GM12878 (cell line): Measurements from ENCODE around the gene CADPS. TPM values are rescaled to one million over a fixed set of nuclear protein-coding genes. Genes with fewer than 3 reads are reported as not detected.

Source experiments
- ATAC-seq: fragments of 200-7000 bp; cut with Tn5 transposase; 3 replicates; pipeline ENCODE4 v1.9.1; 2020; ENCODE audit warnings: mild to moderate bottlenecking, moderate library complexity
- BruUV-seq: library from RNA; stranded (reverse); fragments of 400-500 nt; replicated peaks from 2 replicates; lab custom pipeline; 2021; lab: Mats Ljungman, UMichigan
- CTCF ChIA-PET: fragments of 300-600 bp; sonication (Branson Sonifier 250); formaldehyde crosslinking; extraction: SDS; loops from one replicate; lab custom pipeline; 2021; ENCODE audit warnings: inconsistent platforms; lab: Yijun Ruan, JAX
- POLR2A ChIA-PET: fragments of 350-600 bp; formaldehyde crosslinking; extraction: SDS; loops from one replicate; lab custom pipeline; 2021; ENCODE audit warnings: inconsistent platforms; lab: Charles Lee
- RAD21 ChIA-PET: fragments of 300-600 bp; sonication (Branson Sonifier 250); formaldehyde crosslinking; loops from one replicate; lab custom pipeline; 2023; ENCODE audit warnings: antibody characterized with exemption; ENCODE audit not compliant: unreplicated experiment; lab: Charles Lee
- SMC1A ChIA-PET: fragments of 300-600 bp; sonication (Branson Sonifier 250); formaldehyde crosslinking; loops from one replicate; lab custom pipeline; 2023; ENCODE audit not compliant: unreplicated experiment, uncharacterized antibody; lab: Charles Lee
- DNase-seq: peaks from one replicate; pipeline ENCODE4 v3.0.0-alpha.2; 2011; ENCODE audit warnings: low read depth, low spot score
- FAIRE-seq: peaks from 3 replicates; lab custom pipeline; 2011; peaks lifted over from hg19 to GRCh38; lab: Jason Lieb, UNC
- H2AFZ ChIP-seq: 2 replicates; pipeline ENCODE4 v1.6.0; 2011; ENCODE audit warnings: low read depth, low read length, control low read depth; ENCODE audit not compliant: control insufficient read depth
- H3K27ac ChIP-seq: 2 replicates; pipeline ENCODE4 v1.5.1; 2011; ENCODE audit warnings: control low read depth; ENCODE audit not compliant: control insufficient read depth, insufficient read depth
- H3K27me3 ChIP-seq, 2 experiments: replicated peaks in 1 of 2; 2 replicates each; pipeline versions ENCODE4 v1.6.0 to v1.6.1; 2011; ENCODE audit warnings: low read length in 1 of 2; ENCODE audit not compliant: control insufficient read depth in 2 of 2, insufficient read depth in 2 of 2
- H3K36me3 ChIP-seq, 2 experiments: 2 replicates each; pipeline ENCODE4 v1.5.1; 2011; ENCODE audit warnings: low read length in 1 of 2; ENCODE audit not compliant: control insufficient read depth in 2 of 2, insufficient read depth in 2 of 2
- H3K4me1 ChIP-seq: 2 replicates; pipeline ENCODE4 v1.6.1; 2011; ENCODE audit warnings: mild to moderate bottlenecking, low read length, moderate library complexity, mixed read lengths; ENCODE audit not compliant: control insufficient read depth, insufficient read depth
- H3K4me2 ChIP-seq: 2 replicates; pipeline ENCODE4 v1.6.0; 2011; ENCODE audit warnings: control low read depth; ENCODE audit not compliant: control insufficient read depth, insufficient read depth
- H3K4me3 ChIP-seq: fragments of 200-600 bp; sonication (generic); 2 replicates; pipeline ENCODE4 v1.5.1; 2016
- H3K79me2 ChIP-seq: 2 replicates; pipeline ENCODE4 v1.6.0; 2011; ENCODE audit warnings: low read length; ENCODE audit not compliant: control insufficient read depth, insufficient read depth
- H3K9ac ChIP-seq: 2 replicates; pipeline ENCODE4 v1.8.0; 2011; ENCODE audit warnings: low read length, control low read depth, mixed read lengths; ENCODE audit not compliant: control insufficient read depth, insufficient read depth
- H3K9me3 ChIP-seq: replicated peaks from 3 replicates; pipeline ENCODE4 v1.5.1; 2011; ENCODE audit warnings: mild to moderate bottlenecking, low read length; ENCODE audit not compliant: control insufficient read depth, insufficient read depth
- H4K20me1 ChIP-seq: 2 replicates; pipeline ENCODE4 v1.6.0; 2011; ENCODE audit not compliant: control insufficient read depth, insufficient read depth
- BMI1 ChIP-seq: fragments of 450-650 bp; IDR thresholded peaks from 2 replicates; pipeline ENCODE4 v1.6.1; 2016; ENCODE audit warnings: mild to moderate bottlenecking, moderate library complexity, borderline replicate concordance
- CEBPB ChIP-seq, 2 experiments: fragments of 150-350 bp in 1 of 2; IDR thresholded peaks; 2 replicates each; pipeline ENCODE4 v1.6.1; 2012 to 2014; ENCODE audit warnings: low read depth in 2 of 2, low read length in 2 of 2, borderline replicate concordance in 1 of 2, inconsistent platforms in 1 of 2
- IKZF2 ChIP-seq, 2 experiments: fragments of 450-650 bp; IDR thresholded peaks; 2 replicates each; pipeline ENCODE4 v1.6.1; 2017; ENCODE audit warnings: mild to moderate bottlenecking in 2 of 2, moderate library complexity in 2 of 2
- MYC ChIP-seq: IDR thresholded peaks from 2 replicates; pipeline ENCODE4 v1.6.1; 2011; ENCODE audit warnings: mild to moderate bottlenecking, low read length, moderate library complexity, inconsistent platforms; ENCODE audit not compliant: insufficient read depth, insufficient replicate concordance, insufficient read length, severe bottlenecking
- NR2C2 ChIP-seq: IDR thresholded peaks from 2 replicates; pipeline ENCODE4 v1.6.1; 2011; ENCODE audit warnings: borderline replicate concordance, low read depth; ENCODE audit not compliant: control insufficient read depth, insufficient read length
- POLR2A ChIP-seq: IDR thresholded peaks from 2 replicates; pipeline ENCODE4 v1.6.1; 2011; ENCODE audit warnings: low read depth, mild to moderate bottlenecking, low read length
- POLR2AphosphoS5 ChIP-seq: IDR thresholded peaks from 2 replicates; pipeline ENCODE4 v1.6.1; 2011; ENCODE audit warnings: mild to moderate bottlenecking, low read length, inconsistent platforms
- SIN3A ChIP-seq: IDR thresholded peaks from 2 replicates; pipeline ENCODE4 v1.6.1; 2012; ENCODE audit warnings: low read depth, low read length, improper control_type of control experiment
- TBL1XR1 ChIP-seq: IDR thresholded peaks from 2 replicates; pipeline ENCODE4 v1.6.1; 2012; ENCODE audit warnings: low read depth, low read length, improper control_type of control experiment
- ZBTB33 ChIP-seq: fragments of 450-650 bp; IDR thresholded peaks from 2 replicates; pipeline ENCODE4 v1.6.1; 2017; ENCODE audit warnings: mild to moderate bottlenecking
- ZBTB40 ChIP-seq: fragments of 450-650 bp; IDR thresholded peaks from 2 replicates; pipeline ENCODE4 v1.6.1; 2016; ENCODE audit warnings: mild to moderate bottlenecking, moderate library complexity, borderline replicate concordance
- WGBS: methylation state at CpG from one replicate; pipeline ENCODE4 v1.1.6; 2016; ENCODE audit warnings: low lambda C conversion rate; ENCODE audit not compliant: insufficient replicate concordance, insufficient coverage; ENCODE audit errors: missing lambda C conversion rate; 5-methylcytosine and 5-hydroxymethylcytosine counted together
- in situ Hi-C: fragments of 300-500 bp; cut with MboI; formaldehyde crosslinking; loops from 9 replicates; pipeline ENCODE4 v1.14.3; 2018; ENCODE audit warnings: mixed read lengths
- intact Hi-C: fragments of 100-400 bp; cut with micrococcal nuclease; formaldehyde crosslinking; loops from one replicate; pipeline ENCODE4 v1.14.2; 2022; ENCODE audit not compliant: unreplicated experiment
- polyA plus RNA-seq, 11 experiments: library from polyadenylated mRNA; depleted of rRNA in 4 of 11; unstranded in 6 of 11; stranded (reverse) in 5 of 11; fragments of >200 nt; fragmentation: Nextera tagmentation in 4 of 11; fragmentation: Illumina TruSeq in 1 of 11; extraction: Ambion mirVana in 4 of 11; extraction: Trizol in 1 of 11; gene quantifications; 1 replicate in 1 of 11; 2 replicates in 10 of 11; pipeline versions ENCODE4 v1.2.1 to v1.2.3, GENCODE V29; 2011 to 2016; ENCODE audit warnings: inconsistent platforms in 2 of 11, missing spikeins in 2 of 11, low read depth in 1 of 11
- total RNA-seq, 4 experiments: library from RNA; depleted of rRNA in 3 of 4; stranded (reverse); fragments of >200 nt in 3 of 4; fragmentation: Illumina TruSeq in 1 of 4; extraction: Trizol in 1 of 4; gene quantifications; 2 replicates each; pipeline versions ENCODE4 v1.2.1 to v1.2.3, GENCODE V29; 2013 to 2021
- TF ChIP-seq, protein P1 (sequence below): fragments of 450-650 bp; IDR thresholded peaks from 2 replicates; pipeline ENCODE4 v1.6.1; 2017; ENCODE audit warnings: mild to moderate bottlenecking, moderate library complexity

Gene CADPS
- total and polyA plus RNA-seq, 10 of the 15 experiments (the other 5 are each of a cell fraction or from before 2014, with no cell fraction given) = 0.20 TPM; not detected in 9

GRCh38 chr3:62735510-62735909, 139.7 kb downstream of the CADPS start (continued):
- TF ChIP-seq ZBTB40 (no peak), NR2C2 (no peak), TBL1XR1 (no peak), POLR2AphosphoS5 (no peak), MYC (no peak), SIN3A (no peak)

DNA sequence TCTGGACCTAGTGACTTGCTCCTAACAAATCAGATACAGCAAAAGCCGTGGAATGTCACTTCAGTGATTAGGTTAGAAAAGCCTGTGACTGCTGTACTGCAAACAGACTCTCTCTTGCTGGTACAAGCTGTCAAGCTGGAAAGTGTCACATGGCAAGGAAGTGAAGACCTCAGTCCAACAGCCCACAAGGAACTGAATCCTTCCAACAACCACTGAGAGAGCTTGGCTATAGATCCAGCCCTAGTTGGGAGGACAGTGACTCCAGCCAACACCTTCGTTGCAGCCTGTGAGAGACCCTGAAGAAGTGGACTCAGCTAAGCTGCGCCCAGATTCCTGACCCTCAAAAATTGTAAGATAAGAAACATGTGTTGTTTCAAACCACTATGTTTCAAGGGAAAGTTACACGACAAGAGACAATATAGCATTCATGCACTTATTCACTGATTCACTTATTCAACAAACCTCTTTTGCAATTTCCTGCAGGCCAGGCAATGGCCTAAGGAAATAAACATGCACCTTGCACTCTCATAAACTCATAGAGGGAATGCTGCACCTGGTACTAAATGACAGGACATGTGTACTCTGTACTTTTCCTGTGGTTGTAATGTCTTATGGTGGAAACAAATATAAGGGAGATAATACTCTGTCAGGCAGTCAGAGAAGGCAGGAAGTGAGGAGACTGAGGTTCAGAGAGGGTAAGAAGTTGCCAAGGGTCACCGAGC, 142.9 kb downstream of the CADPS start:
- CTCF ChIA-PET = no interaction called here
- SMC1A ChIA-PET = no interaction called here
- no TSS peak for BruUV-seq
- FAIRE-seq (no peak), DNase-seq (no peak), ATAC-seq (no peak)
- Histone ChIP-seq H3K27ac (no peak overlapping the region), H2AFZ (no peak overlapping the region), H3K4me3 (no peak overlapping the region), H3K9ac (no peak overlapping the region), H4K20me1 (no peaks in the 10 kb centered on the region), H3K4me2 (no peak overlapping the region), H3K9me3 (no peaks in the 10 kb centered on the region), H3K27me3 (no peaks in the 10 kb centered on the region), H3K36me3 (no peaks in the 10 kb centered on the region), H3K79me2 (no peaks in the 10 kb centered on the region), H3K4me1 (no peaks in the 10 kb centered on the region)
- 35% methylated on average over 5 of the region's 5 CpGs for WGBS
- RAD21 ChIA-PET = no interaction called here
- intact Hi-C loops = no loop called here
- in situ Hi-C loops = no loop called here
- POLR2A ChIA-PET = no interaction called here
- no peak for TF ChIP-seq CEBPB (IDR thresholded peaks at IDR 0.05; ENCODE audit: borderline replicate concordance in 1 of 2, low read depth in 2 of 2, low read length in 2 of 2)
- TF ChIP-seq POLR2A = no peak
- TF ChIP-seq MYC = no peak
- no peak for TF ChIP-seq IKZF2 (IDR thresholded peaks at IDR 0.05)
- TF ChIP-seq, protein P1, sequence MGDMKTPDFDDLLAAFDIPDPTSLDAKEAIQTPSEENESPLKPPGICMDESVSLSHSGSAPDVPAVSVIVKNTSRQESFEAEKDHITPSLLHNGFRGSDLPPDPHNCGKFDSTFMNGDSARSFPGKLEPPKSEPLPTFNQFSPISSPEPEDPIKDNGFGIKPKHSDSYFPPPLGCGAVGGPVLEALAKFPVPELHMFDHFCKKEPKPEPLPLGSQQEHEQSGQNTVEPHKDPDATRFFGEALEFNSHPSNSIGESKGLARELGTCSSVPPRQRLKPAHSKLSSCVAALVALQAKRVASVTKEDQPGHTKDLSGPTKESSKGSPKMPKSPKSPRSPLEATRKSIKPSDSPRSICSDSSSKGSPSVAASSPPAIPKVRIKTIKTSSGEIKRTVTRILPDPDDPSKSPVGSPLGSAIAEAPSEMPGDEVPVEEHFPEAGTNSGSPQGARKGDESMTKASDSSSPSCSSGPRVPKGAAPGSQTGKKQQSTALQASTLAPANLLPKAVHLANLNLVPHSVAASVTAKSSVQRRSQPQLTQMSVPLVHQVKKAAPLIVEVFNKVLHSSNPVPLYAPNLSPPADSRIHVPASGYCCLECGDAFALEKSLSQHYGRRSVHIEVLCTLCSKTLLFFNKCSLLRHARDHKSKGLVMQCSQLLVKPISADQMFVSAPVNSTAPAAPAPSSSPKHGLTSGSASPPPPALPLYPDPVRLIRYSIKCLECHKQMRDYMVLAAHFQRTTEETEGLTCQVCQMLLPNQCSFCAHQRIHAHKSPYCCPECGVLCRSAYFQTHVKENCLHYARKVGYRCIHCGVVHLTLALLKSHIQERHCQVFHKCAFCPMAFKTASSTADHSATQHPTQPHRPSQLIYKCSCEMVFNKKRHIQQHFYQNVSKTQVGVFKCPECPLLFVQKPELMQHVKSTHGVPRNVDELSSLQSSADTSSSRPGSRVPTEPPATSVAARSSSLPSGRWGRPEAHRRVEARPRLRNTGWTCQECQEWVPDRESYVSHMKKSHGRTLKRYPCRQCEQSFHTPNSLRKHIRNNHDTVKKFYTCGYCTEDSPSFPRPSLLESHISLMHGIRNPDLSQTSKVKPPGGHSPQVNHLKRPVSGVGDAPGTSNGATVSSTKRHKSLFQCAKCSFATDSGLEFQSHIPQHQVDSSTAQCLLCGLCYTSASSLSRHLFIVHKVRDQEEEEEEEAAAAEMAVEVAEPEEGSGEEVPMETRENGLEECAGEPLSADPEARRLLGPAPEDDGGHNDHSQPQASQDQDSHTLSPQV = no peak
- no peak for TF ChIP-seq ZBTB33
- no peak for TF ChIP-seq BMI1
